G401 (cell line): ENCODE results near the gene SIGLEC1. TPM values are rescaled to one million over a fixed set of nuclear protein-coding genes. Genes with fewer than 3 reads are reported as not detected.

Experiments
- DNase-seq: peaks from one replicate; pipeline ENCODE4 v3.0.0-alpha.2; 2015; ENCODE audit warnings: low spot score
- in situ Hi-C: cut with HindIII; loops from 2 replicates; pipeline ENCODE4 v1.10.0; 2016; ENCODE audit warnings: low sequenced_read_pairs, mixed read lengths
- total RNA-seq: library from RNA; depleted of rRNA; stranded (reverse); fragments of >200 nt; shearing (Covaris generic); gene quantifications from 2 replicates; pipeline ENCODE4 v1.2.3, GENCODE V29; 2014; rRNA removed

SIGLEC1 gene
- total RNA-seq, 1 experiment from 2014 or later: not detected

DNA sequence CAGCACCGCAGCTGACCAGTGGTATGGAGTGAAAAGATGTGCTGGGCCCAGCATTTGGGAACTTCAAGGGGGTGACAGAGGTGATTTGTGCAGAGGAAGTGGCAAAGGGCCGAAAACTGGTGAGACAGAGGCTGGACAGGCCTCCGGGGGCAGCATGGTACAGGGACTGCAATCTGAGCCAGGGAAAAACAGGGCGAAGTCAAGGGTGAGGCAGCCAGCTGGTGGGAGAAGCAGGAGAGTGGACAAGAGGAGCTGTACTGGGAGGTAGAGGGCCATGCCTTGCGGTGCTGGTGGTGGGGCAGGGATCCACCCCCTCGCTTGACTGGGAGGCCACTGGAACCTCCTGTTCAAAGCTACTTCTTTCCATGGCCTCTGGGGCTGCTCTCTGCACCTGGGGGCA, 41.9 kb downstream of the SIGLEC1 start:
- DNase-seq: no peak
- in situ Hi-C loops: no loop called here

- DNase-seq: no peak
- in situ Hi-C loops: no loop called here
These were observed 42.6 kb downstream of the SIGLEC1 start for GRCh38 chr20:3669710-3670367.

GRCh38 chr20:3667434-3668037, 44.9 kb downstream of the SIGLEC1 start:
- DNase-seq: no peak
- in situ Hi-C loops: no loop called here

GRCh38 chr20:3663858-3664257, 48.5 kb downstream of the SIGLEC1 start:
- DNase-seq: no peak
- in situ Hi-C loops: no loop called here

GRCh38 chr20:3663031-3663701, 49.2 kb downstream of the SIGLEC1 start, which contains the start of gene GFRA4:
Gene GFRA4, minus strand, starts transcription at chr20:3663399. Its CDS starts 0 bp downstream, at chr20:3663399.
- in situ Hi-C loops: no loop called here
- no peak for DNase-seq

Other genes with a start within 250 kb of the SIGLEC1 start
- gene ATRN, start 241.6 kb downstream of the SIGLEC1 start, total RNA-seq: 11.2 and 21.6 TPM in 2 replicates
- not detected in 2 replicates for gene GFRA4, start 49.2 kb downstream of the SIGLEC1 start, total RNA-seq
- gene ADAM33, start 30.6 kb downstream of the SIGLEC1 start, total RNA-seq: 1.4 TPM in 1 of 2 replicates, not detected in the other
- gene HSPA12B, start 20.1 kb upstream of the SIGLEC1 start, total RNA-seq: not detected in 2 replicates
- gene ADISSP, start 55.2 kb upstream of the SIGLEC1 start, total RNA-seq: 95.8 and 107 TPM in 2 replicates
- gene SPEF1, start 68.8 kb upstream of the SIGLEC1 start, total RNA-seq: 2.4 and 3.0 TPM in 2 replicates
- 42.5 and 46.8 TPM in 2 replicates for gene CENPB, start 74.1 kb upstream of the SIGLEC1 start, total RNA-seq
- gene CDC25B, start 83.7 kb upstream of the SIGLEC1 start, total RNA-seq: 7.2 and 14.9 TPM in 2 replicates
- 9.8 and 17.8 TPM in 2 replicates for gene AP5S1, start 107.9 kb upstream of the SIGLEC1 start, total RNA-seq
- gene MAVS, start 134.2 kb upstream of the SIGLEC1 start, total RNA-seq: 14.1 and 16.3 TPM in 2 replicates
- gene PANK2, start 176.8 kb upstream of the SIGLEC1 start, total RNA-seq: 58.6 and 65.2 TPM in 2 replicates